ENCODE results near the gene TIMM17A.

DNA sequence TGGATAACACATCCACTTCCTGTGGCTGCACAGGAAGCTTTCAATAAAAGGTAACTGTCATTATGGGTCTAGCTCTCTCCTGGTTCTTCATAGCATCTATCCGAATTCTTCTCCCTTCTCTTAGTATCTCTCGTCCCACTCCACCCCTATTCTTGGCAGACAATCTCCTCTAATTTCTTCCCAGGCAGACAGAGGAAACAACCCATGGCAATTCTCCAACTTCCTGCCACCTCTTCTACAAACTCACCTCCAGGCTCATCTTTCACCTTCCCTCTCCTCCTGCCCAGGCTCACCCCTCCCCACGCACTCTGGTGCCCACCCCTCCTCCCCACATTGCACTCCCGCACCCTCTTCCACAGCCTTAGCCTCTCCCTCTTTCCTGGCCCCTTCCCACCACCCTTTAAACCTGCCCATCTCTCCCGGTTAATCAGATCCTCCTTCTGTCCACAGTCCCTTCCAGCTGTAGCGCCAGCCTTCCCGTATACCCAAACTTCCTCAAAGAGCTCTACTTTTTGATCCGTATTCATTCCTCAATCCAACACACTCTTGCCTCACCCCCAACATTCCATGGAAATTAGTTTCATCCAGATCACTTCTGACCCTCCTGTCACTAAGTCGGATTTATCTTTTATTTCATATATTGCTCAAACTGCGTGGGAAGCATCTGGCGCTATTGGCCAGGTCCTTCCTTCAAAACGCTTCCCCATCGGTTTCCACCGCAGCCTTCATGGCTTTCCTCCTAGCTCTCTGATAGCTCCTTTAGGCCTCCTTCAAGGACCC, 40.7 kb upstream of the TIMM17A start:
- TF ChIP-seq, protein P1, sequence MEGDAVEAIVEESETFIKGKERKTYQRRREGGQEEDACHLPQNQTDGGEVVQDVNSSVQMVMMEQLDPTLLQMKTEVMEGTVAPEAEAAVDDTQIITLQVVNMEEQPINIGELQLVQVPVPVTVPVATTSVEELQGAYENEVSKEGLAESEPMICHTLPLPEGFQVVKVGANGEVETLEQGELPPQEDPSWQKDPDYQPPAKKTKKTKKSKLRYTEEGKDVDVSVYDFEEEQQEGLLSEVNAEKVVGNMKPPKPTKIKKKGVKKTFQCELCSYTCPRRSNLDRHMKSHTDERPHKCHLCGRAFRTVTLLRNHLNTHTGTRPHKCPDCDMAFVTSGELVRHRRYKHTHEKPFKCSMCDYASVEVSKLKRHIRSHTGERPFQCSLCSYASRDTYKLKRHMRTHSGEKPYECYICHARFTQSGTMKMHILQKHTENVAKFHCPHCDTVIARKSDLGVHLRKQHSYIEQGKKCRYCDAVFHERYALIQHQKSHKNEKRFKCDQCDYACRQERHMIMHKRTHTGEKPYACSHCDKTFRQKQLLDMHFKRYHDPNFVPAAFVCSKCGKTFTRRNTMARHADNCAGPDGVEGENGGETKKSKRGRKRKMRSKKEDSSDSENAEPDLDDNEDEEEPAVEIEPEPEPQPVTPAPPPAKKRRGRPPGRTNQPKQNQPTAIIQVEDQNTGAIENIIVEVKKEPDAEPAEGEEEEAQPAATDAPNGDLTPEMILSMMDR (IDR thresholded peaks at IDR 0.05; ENCODE audit: poor library complexity), result no peak
- TF ChIP-seq EZH2 (IDR thresholded peaks at IDR 0.05; ENCODE audit: borderline replicate concordance), result no peak

Data from hepatocyte (in vitro differentiated cells).